Skeletal muscle satellite cell (primary cell): ENCODE data around the gene GNG4.

Experiments used
- H3K27me3 ChIP-seq: 2 replicates; pipeline ENCODE4 v1.7.0; 2013; ENCODE audit warnings: low read length; ENCODE audit not compliant: control insufficient read depth, insufficient read depth
- H3K36me3 ChIP-seq: 2 replicates; pipeline ENCODE4 v1.7.0; 2013; ENCODE audit warnings: mild to moderate bottlenecking, control low read depth, low read length; ENCODE audit not compliant: insufficient read depth
- H3K4me1 ChIP-seq: 2 replicates; pipeline ENCODE4 v1.7.0; 2013; ENCODE audit warnings: low read length; ENCODE audit not compliant: control insufficient read depth, insufficient read depth
- H3K4me2 ChIP-seq: 2 replicates; pipeline ENCODE4 v1.7.0; 2013; ENCODE audit warnings: mild to moderate bottlenecking, low read length
- H3K4me3 ChIP-seq: 2 replicates; pipeline ENCODE4 v1.7.0; 2013; ENCODE audit warnings: low read length
- H3K9ac ChIP-seq: 2 replicates; pipeline ENCODE4 v1.7.0; 2013; ENCODE audit warnings: mild to moderate bottlenecking, low read depth, low read length, moderate library complexity
- H3K9me3 ChIP-seq: replicated peaks from 2 replicates; pipeline ENCODE4 v1.7.0; 2013; ENCODE audit warnings: mild to moderate bottlenecking, control low read depth, low read length

Gene GNG4

GRCh38 chr1:235571482-235571881 is 78.1 kb downstream of the GNG4 start:
- no peak overlapping the region for H3K4me2 ChIP-seq
- H3K4me1 ChIP-seq: no peaks in the 10 kb centered on the region
- no peak overlapping the region for H3K9ac ChIP-seq
- no peaks in the 10 kb centered on the region for H3K36me3 ChIP-seq
- no peaks in the 10 kb centered on the region for H3K27me3 ChIP-seq
- no peak overlapping the region for H3K4me3 ChIP-seq
- no peaks in the 10 kb centered on the region for H3K9me3 ChIP-seq

GRCh38 chr1:235567812-235568503 is 81.6 kb downstream of the GNG4 start:
- no peaks in the 10 kb centered on the region for H3K4me1 ChIP-seq
- H3K4me2 ChIP-seq: no peak overlapping the region
- no peaks in the 10 kb centered on the region for H3K27me3 ChIP-seq
- H3K4me3 ChIP-seq: no peak overlapping the region
- H3K9me3 ChIP-seq: no peaks in the 10 kb centered on the region
- no peaks in the 10 kb centered on the region for H3K36me3 ChIP-seq
- no peak overlapping the region for H3K9ac ChIP-seq

- H3K9me3 ChIP-seq: no peaks in the 10 kb centered on the region
- H3K4me1 ChIP-seq: no peaks in the 10 kb centered on the region
- H3K36me3 ChIP-seq: no peaks in the 10 kb centered on the region
- no peak overlapping the region for H3K4me2 ChIP-seq
- no peak overlapping the region for H3K4me3 ChIP-seq
- no peaks in the 10 kb centered on the region for H3K27me3 ChIP-seq
- no peak overlapping the region for H3K9ac ChIP-seq
These were observed 83.5 kb downstream of the GNG4 start for GRCh38 chr1:235566084-235566483.

GRCh38 chr1:235563513-235564061 is 86.0 kb downstream of the GNG4 start:
- Histone ChIP-seq H3K9ac (no peak overlapping the region), H3K4me3 (no peak overlapping the region), H3K4me1 (no peaks in the 10 kb centered on the region), H3K27me3 (no peaks in the 10 kb centered on the region), H3K36me3 (no peaks in the 10 kb centered on the region), H3K4me2 (no peak overlapping the region), H3K9me3 (no peaks in the 10 kb centered on the region)

- Histone ChIP-seq H3K36me3 (no peaks in the 10 kb centered on the region), H3K27me3 (no peaks in the 10 kb centered on the region), H3K4me1 (no peaks in the 10 kb centered on the region), H3K9ac (no peak overlapping the region), H3K4me2 (no peak overlapping the region), H3K4me3 (no peak overlapping the region), H3K9me3 (no peaks in the 10 kb centered on the region)
These were observed 87.0 kb downstream of the GNG4 start for GRCh38 chr1:235562589-235562988.

- H3K36me3 ChIP-seq: no peaks in the 10 kb centered on the region
- no peaks in the 10 kb centered on the region for H3K27me3 ChIP-seq
- H3K4me2 ChIP-seq: no peak overlapping the region
- H3K9ac ChIP-seq: no peak overlapping the region
- no peaks in the 10 kb centered on the region for H3K4me1 ChIP-seq
- no peaks in the 10 kb centered on the region for H3K9me3 ChIP-seq
- H3K4me3 ChIP-seq: no peak overlapping the region
These were observed 90.9 kb downstream of the GNG4 start for GRCh38 chr1:235558621-235559169.

GRCh38 chr1:235557495-235557894 is 92.1 kb downstream of the GNG4 start:
- H3K36me3 ChIP-seq: no peaks in the 10 kb centered on the region
- no peaks in the 10 kb centered on the region for H3K4me1 ChIP-seq

GRCh38 chr1:235556807-235557206 is 92.8 kb downstream of the GNG4 start:
- Histone ChIP-seq H3K27me3 (no peaks in the 10 kb centered on the region), H3K9me3 (no peaks in the 10 kb centered on the region), H3K9ac (no peak overlapping the region), H3K36me3 (no peaks in the 10 kb centered on the region), H3K4me3 (no peak overlapping the region), H3K4me1 (no peaks in the 10 kb centered on the region), H3K4me2 (no peak overlapping the region)

More at GRCh38 chr1:235557495-235557894, 92.1 kb downstream of the GNG4 start:
- no peak overlapping the region for H3K4me2 ChIP-seq
- no peak overlapping the region for H3K4me3 ChIP-seq
- H3K27me3 ChIP-seq: no peaks in the 10 kb centered on the region
- H3K9ac ChIP-seq: no peak overlapping the region
- no peaks in the 10 kb centered on the region for H3K9me3 ChIP-seq

- Histone ChIP-seq H3K9ac (no peak overlapping the region), H3K36me3 (no peaks in the 10 kb centered on the region), H3K27me3 (no peaks in the 10 kb centered on the region), H3K9me3 (no peaks in the 10 kb centered on the region), H3K4me2 (no peak overlapping the region), H3K4me3 (no peak overlapping the region), H3K4me1 (no peaks in the 10 kb centered on the region)
These were observed 96.5 kb downstream of the GNG4 start for GRCh38 chr1:235553112-235553551.

GRCh38 chr1:235552146-235552716 is 97.4 kb downstream of the GNG4 start:
- Histone ChIP-seq H3K27me3 (no peaks in the 10 kb centered on the region), H3K36me3 (no peaks in the 10 kb centered on the region), H3K9ac (no peak overlapping the region), H3K4me2 (no peak overlapping the region), H3K9me3 (no peaks in the 10 kb centered on the region), H3K4me3 (no peak overlapping the region), H3K4me1 (no peaks in the 10 kb centered on the region)

- H3K27me3 ChIP-seq: peaks cover 2% of the 10 kb centered on the region
- no peaks in the 10 kb centered on the region for H3K4me1 ChIP-seq
- H3K4me2 ChIP-seq: no peak overlapping the region
- no peaks in the 10 kb centered on the region for H3K9me3 ChIP-seq
- no peak overlapping the region for H3K9ac ChIP-seq
- H3K36me3 ChIP-seq: no peaks in the 10 kb centered on the region
- no peak overlapping the region for H3K4me3 ChIP-seq
These were observed 100.0 kb downstream of the GNG4 start for GRCh38 chr1:235549351-235550139.
